Gastroesophageal sphincter (tissue), 4 donors: Measurements from ENCODE around the gene DNM3. TPM values are rescaled to one million over a fixed set of nuclear protein-coding genes. Genes with fewer than 3 reads are reported as not detected.
A peak's percentile ranks its signal among the peaks of the same experiment; 100 is the strongest.

ENCODE experiments used
- ATAC-seq: fragments of 150-250 bp; one replicate; pipeline ENCODE4 v1.9.1; 2016; ENCODE audit warnings: mild to moderate bottlenecking, moderate library complexity
- H3K27ac ChIP-seq, 4 donors: fragments of 200-600 bp; sonication (generic) in 3 of 4; 1 replicate in 3 of 4; 2 replicates in 1 of 4; pipeline ENCODE4 v1.5.1; 2016 to 2019
- H3K27me3 ChIP-seq: fragments of 200-600 bp; sonication (generic); one replicate; pipeline ENCODE4 v1.5.1; 2019
- H3K36me3 ChIP-seq, 2 donors: fragments of 200-600 bp; sonication (generic); one replicate each; pipeline ENCODE4 v1.5.1; 2019; ENCODE audit warnings: control low read depth in 1 of 2
- H3K4me1 ChIP-seq, 3 donors: fragments of 200-600 bp; sonication (generic); 1 replicate in 2 of 3; 2 replicates in 1 of 3; pipeline ENCODE4 v1.5.1; 2016 to 2019; ENCODE audit warnings: control low read depth in 2 of 3
- H3K4me3 ChIP-seq, 2 donors: fragments of 200-600 bp; sonication (generic); one replicate each; pipeline ENCODE4 v1.5.1; 2019; ENCODE audit warnings: mild to moderate bottlenecking in 1 of 2, moderate library complexity in 1 of 2
- H3K9me3 ChIP-seq, 3 donors: fragments of 200-600 bp; sonication (generic); one replicate each; pipeline ENCODE4 v1.5.1; 2017 to 2019; ENCODE audit warnings: control low read depth in 2 of 3
- CTCF ChIP-seq, 4 experiments: fragments of 200-600 bp in 2 of 4; fragments of 450-650 bp in 2 of 4; sonication (generic) in 1 of 4; IDR thresholded peaks; one replicate each; pipeline ENCODE4 v1.5.1; 2017 to 2019; ENCODE audit warnings: antibody characterized with exemption in 4 of 4, mild to moderate bottlenecking in 2 of 4, moderate library complexity in 2 of 4
- EP300 ChIP-seq: sonication (generic); formaldehyde crosslinking; IDR thresholded peaks from one replicate; pipeline ENCODE4 v1.6.1; 2017; ENCODE audit warnings: antibody characterized with exemption, mild to moderate bottlenecking
- POLR2A ChIP-seq, 2 donors: fragments of 450-650 bp; IDR thresholded peaks; one replicate each; pipeline ENCODE4 v1.6.1; 2017; ENCODE audit warnings: antibody characterized with exemption in 2 of 2, mild to moderate bottlenecking in 2 of 2, moderate library complexity in 1 of 2
- POLR2AphosphoS5 ChIP-seq: sonication (generic); formaldehyde crosslinking; IDR thresholded peaks from one replicate; pipeline ENCODE4 v1.6.1; 2017; ENCODE audit warnings: antibody characterized with exemption
- whole genome bisulfite sequencing, 2 donors: methylation state at CpG; one replicate each; pipeline ENCODE4 v1.1.5; 2018; ENCODE audit warnings: low coverage in 1 of 2; 5-methylcytosine and 5-hydroxymethylcytosine counted together
- total RNA-seq, 4 donors: library from RNA; depleted of rRNA; stranded (reverse); fragments of >200 nt; gene quantifications; one replicate each; pipeline ENCODE4 v1.1.0, GENCODE V29; 2016

The DNM3 gene
- total RNA-seq, 4 donors from 2014 or later, result 1.9 to 5.0 (median 3.9) TPM

GRCh38 chr1:172178886-172179285, 337.6 kb downstream of the DNM3 start:
- H3K27me3 ChIP-seq, result no peaks in the 10 kb centered on the region
- WGBS, 2 donors, result 83 to 90% methylated on average over 2 of the region's 2 CpGs
- H3K4me1 ChIP-seq, result peaks cover 0 to 25% (median 3%) of the 10 kb centered on the region in 3 donors
- no peak for TF ChIP-seq EP300
- TF ChIP-seq CTCF (IDR thresholded peaks at IDR 0.05), result no peak
- TF ChIP-seq POLR2AphosphoS5, result no peak
- TF ChIP-seq POLR2A (IDR thresholded peaks at IDR 0.05), result no peak
- H3K9me3 ChIP-seq, result no peaks in the 10 kb centered on the region
- no peak overlapping the region for H3K27ac ChIP-seq
- no peak for ATAC-seq
- no peaks in the 10 kb centered on the region for H3K36me3 ChIP-seq
- no peak overlapping the region for H3K4me3 ChIP-seq

- Histone ChIP-seq H3K4me1 (peaks cover 0 to 28% (median 3%) of the 10 kb centered on the region in 3 donors), H3K27ac (peak overlapping the region in 3 of 4 donors; percentile 77 to 82 (median 80)), H3K27me3 (no peaks in the 10 kb centered on the region), H3K4me3 (no peak overlapping the region), H3K9me3 (no peaks in the 10 kb centered on the region), H3K36me3 (no peaks in the 10 kb centered on the region)
- WGBS, 2 donors, result 61 to 64% methylated on average over 3 of the region's 3 CpGs
- no peak for ATAC-seq
- TF ChIP-seq EP300, result no peak
Observed at GRCh38 chr1:172179918-172180317, 338.6 kb downstream of the DNM3 start.

DNA sequence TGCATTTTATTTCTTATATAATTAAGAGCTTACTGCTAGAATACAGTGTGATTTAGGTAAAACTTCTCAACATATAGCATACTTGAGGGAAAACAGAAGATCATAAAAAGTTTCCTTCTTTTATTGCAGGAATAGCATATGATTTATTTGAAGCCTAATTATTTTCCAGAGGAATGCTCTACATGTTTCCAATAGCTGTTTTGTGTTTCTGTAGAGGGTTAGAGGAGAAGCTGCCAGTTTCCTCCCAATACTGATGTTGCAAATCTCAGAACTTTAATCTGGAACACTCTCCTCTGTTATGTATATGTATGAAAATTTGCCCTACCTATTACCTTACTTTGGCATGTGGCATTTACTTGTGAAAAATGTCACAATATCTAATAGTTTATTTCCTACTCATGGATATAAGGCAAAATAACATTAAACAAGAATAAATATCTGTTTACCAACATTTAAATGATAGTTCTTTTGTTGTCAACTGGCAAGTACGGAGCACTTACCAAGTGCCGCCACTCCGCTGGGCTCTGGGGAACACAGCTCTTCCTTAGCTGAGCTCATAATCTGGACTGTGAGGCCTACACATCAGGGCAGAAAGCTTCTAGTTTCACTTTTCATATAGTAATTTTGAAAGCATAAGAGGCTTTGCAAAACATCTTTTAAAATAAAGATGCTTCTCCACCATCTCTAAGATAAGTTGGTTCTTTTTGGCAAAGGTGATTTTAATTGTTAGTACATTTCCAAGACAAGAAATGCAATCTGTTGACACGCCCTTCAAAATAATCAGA, 339.4 kb downstream of the DNM3 start:
- H3K4me1 ChIP-seq, result peaks cover 0 to 35% (median 3%) of the 10 kb centered on the region in 3 donors
- 7 to 12% methylated on average over 4 of the region's 4 CpGs for WGBS, 2 donors
- no peaks in the 10 kb centered on the region for H3K36me3 ChIP-seq
- peak; percentile 77 for ATAC-seq
- H3K4me3 ChIP-seq, result peak overlapping the region; percentile 28 to 30
- TF ChIP-seq EP300 (no peak), CTCF (IDR thresholded peaks at IDR 0.05) (peak in 1 of 4 experiments; percentile 14)
- peak overlapping the region; percentile 77 to 82 (median 80) for H3K27ac ChIP-seq
- H3K9me3 ChIP-seq, result no peaks in the 10 kb centered on the region
- H3K27me3 ChIP-seq, result no peaks in the 10 kb centered on the region

DNA sequence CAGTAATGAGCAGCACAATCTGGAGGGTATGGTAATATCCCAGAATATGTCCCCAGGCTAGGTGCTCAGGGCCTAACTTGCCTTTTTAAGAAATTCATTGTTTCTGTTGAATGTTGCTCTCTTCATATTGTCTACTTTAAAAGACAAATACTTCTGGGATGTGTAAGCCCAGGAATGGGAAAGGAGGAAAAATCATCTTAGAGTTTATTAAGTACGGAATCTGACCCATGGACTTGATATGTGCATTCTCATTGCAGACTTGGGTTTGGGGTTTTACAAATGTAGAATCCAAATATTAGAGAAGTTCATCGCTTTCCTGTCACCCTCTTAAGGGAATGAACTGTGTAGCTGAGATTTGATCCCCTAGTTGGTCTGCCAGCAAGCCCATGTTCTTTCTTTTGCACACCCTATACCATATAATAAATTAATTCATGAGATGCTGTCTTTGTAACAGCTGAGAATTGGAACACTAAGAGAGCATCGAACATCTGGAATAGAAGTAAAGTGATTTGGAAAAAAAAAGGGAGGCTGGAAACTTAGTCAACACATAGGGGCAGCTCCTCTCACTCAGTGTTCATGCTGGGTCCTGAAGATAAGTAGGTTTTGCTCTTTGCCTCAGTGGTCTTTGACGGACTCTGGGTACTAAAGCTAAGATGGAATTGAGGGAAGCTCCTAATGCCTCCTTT, 343.4 kb downstream of the DNM3 start:
- WGBS, 2 donors, result 63 to 78% methylated on average over 3 to 4 of the region's 4 CpGs
- no peak for ATAC-seq
- Histone ChIP-seq H3K27me3 (no peaks in the 10 kb centered on the region), H3K27ac (no peak overlapping the region), H3K9me3 (no peaks in the 10 kb centered on the region), H3K36me3 (no peaks in the 10 kb centered on the region), H3K4me3 (no peak overlapping the region), H3K4me1 (peaks cover 0 to 36% (median 3%) of the 10 kb centered on the region in 3 donors)
- TF ChIP-seq POLR2A (IDR thresholded peaks at IDR 0.05), result no peak
- no peak for TF ChIP-seq EP300
- TF ChIP-seq CTCF (IDR thresholded peaks at IDR 0.05), result no peak
- TF ChIP-seq POLR2AphosphoS5, result no peak

DNA sequence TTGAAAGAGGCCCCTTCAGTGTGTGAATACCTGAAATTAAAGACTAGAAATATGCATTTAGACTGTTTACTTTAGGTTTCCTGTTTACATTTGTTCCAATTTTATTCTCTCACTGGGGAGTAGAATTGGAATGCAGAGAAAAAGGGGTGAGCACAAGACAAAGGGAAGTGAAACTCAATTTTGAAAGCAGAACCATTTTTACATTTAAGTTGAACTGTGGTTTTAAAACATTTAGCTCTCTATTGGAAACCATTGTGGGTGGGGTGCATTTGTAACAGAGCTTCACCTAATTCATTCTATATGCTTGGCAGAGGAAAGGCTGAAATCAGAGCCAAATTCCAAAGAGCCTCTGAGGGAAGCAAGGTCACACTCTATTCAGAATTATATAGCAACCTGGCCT, 343.9 kb downstream of the DNM3 start:
- TF ChIP-seq POLR2AphosphoS5 (no peak), EP300 (no peak), POLR2A (IDR thresholded peaks at IDR 0.05) (no peak), CTCF (IDR thresholded peaks at IDR 0.05) (no peak)
- H3K27ac ChIP-seq, result no peak overlapping the region
- no peaks in the 10 kb centered on the region for H3K9me3 ChIP-seq
- no peak overlapping the region for H3K4me3 ChIP-seq
- no peaks in the 10 kb centered on the region for H3K36me3 ChIP-seq
- H3K27me3 ChIP-seq, result no peaks in the 10 kb centered on the region
- ATAC-seq, result no peak
- peaks cover 0 to 32% (median 3%) of the 10 kb centered on the region in 3 donors for H3K4me1 ChIP-seq
